PC-3 (cell line): ENCODE data around the gene IGSF3.

Experiments
- EZH2phosphoT487 ChIP-seq: fragments of 300-600 bp; sonication (generic); IDR thresholded peaks from 2 replicates; pipeline ENCODE4 v1.6.1; 2018; ENCODE audit warnings: mild to moderate bottlenecking, antibody characterized with exemption, low read length, borderline replicate concordance
- TF ChIP-seq, protein P1 (sequence below): fragments of 300-600 bp; sonication (generic); conservative IDR thresholded peaks from 2 replicates; pipeline ENCODE4 v1.5.1; 2017; ENCODE audit warnings: antibody characterized with exemption, low read depth, mild to moderate bottlenecking, low read length

DNA sequence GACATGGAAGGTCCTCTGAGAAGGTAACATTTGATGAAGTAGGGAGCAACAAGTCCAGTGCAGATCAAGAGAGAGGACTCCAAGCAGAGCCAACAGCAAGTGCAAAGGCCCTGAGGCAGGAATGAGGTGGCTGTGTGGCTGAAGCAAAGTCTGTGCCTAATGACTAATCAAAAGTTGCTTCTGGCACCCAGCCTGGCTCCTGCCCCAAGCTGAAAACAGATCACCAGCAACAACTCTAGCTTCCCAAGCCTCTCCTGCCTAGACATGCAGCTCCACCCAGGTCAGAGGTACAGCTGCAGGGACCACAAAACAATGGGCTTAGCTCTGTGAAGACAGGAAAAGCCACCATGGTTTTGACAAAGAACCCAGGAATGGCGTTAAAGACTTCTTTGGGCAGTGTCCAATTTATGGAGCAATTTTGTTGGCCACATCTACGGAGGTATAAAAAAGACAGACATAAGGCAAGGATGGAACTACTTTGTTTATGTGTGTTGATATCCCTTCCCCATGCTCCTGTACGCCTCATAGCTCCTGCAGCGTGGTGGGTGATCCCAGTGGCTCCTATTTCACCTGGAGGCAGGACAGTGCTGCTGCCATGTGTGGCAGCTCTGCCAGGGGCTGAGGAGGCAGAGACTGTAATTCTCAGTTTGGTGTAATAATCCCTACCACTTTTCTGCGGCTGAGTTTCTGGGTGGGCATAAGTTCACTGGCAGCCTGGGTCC lies 26.4 kb upstream of the IGSF3 start:
- TF ChIP-seq, protein P1, sequence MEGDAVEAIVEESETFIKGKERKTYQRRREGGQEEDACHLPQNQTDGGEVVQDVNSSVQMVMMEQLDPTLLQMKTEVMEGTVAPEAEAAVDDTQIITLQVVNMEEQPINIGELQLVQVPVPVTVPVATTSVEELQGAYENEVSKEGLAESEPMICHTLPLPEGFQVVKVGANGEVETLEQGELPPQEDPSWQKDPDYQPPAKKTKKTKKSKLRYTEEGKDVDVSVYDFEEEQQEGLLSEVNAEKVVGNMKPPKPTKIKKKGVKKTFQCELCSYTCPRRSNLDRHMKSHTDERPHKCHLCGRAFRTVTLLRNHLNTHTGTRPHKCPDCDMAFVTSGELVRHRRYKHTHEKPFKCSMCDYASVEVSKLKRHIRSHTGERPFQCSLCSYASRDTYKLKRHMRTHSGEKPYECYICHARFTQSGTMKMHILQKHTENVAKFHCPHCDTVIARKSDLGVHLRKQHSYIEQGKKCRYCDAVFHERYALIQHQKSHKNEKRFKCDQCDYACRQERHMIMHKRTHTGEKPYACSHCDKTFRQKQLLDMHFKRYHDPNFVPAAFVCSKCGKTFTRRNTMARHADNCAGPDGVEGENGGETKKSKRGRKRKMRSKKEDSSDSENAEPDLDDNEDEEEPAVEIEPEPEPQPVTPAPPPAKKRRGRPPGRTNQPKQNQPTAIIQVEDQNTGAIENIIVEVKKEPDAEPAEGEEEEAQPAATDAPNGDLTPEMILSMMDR = no peak
- no peak for TF ChIP-seq EZH2phosphoT487
